HuH-7.5 (cell line): Measurements from ENCODE around the gene C11orf98.
A peak's percentile ranks its signal among the peaks of the same experiment; 100 is the strongest.
"Not testable (repeated sequence)": the region's sequence is repeated elsewhere in the genome, so short reads cannot be mapped to it uniquely, and the experiment has no call there.

Experiments
- DNase-seq: peaks from one replicate; pipeline ENCODE4 v3.0.0; 2011; ENCODE audit warnings: low spot score

C11orf98 gene

GRCh38 chr11:62665075-62665598, at the start of gene C11orf98, which contains the start of gene CSKMT:
C11orf98 (minus strand) TSS chr11:62665210; CDS start chr11:62665169, 41 bp downstream.
CSKMT (plus strand) TSS chr11:62665312; CDS start chr11:62665880, 568 bp downstream.
- peak; percentile 95 for DNase-seq

GRCh38 chr11:62713343-62713742, 48.3 kb upstream of the C11orf98 start:
- DNase-seq: no peak

- no peak for DNase-seq
Measured at GRCh38 chr11:62712861-62713260, 47.9 kb upstream of the C11orf98 start.

- DNase-seq: no peak
Measured at GRCh38 chr11:62712276-62712812, 47.3 kb upstream of the C11orf98 start.

GRCh38 chr11:62710001-62710345, 45.0 kb upstream of the C11orf98 start:
- DNase-seq: no peak

DNA sequence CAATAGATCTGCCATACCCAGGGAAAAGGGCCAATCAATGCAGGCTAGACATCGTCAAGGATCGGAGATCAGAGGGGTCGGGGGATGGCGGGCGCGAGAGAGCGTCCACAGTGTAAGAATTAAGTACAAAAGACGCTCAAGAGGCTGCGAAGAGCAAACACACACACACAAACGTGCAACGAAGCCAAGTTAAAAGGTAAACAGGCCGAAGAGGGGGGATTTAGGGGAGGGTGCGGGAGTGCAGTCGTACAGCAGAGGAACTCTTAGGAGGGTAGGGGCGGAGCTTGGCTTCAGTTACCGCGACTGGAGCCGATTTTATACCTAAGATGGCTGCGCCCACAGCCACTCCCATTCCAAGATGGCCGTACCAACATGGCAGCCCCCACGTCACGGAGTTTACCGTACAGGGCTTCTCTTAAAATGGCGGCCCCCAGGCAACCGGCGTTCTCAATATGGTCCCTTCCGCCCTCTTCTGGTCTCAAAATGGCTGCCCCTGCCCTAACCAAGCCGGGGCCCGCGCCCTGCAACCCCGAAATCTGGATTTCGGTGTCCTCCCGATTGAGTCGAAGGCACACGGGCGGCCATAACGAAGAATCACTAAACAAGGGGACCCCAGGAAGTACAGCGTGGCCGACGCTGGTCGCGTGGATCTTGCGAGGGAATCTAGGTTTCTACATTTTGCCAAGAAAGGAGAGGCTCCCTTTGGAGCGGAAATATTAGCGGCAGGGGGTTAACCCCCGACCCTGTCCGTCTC, 44.4 kb upstream of the C11orf98 start:
- DNase-seq: no peak

- no peak for DNase-seq
Measured at GRCh38 chr11:62708793-62709192, 43.8 kb upstream of the C11orf98 start.

GRCh38 chr11:62708392-62708791, 43.4 kb upstream of the C11orf98 start:
- DNase-seq: no peak

GRCh38 chr11:62707277-62707861, 42.4 kb upstream of the C11orf98 start, which contains the start of the genes BSCL2 and GNG3:
BSCL2 (minus strand) TSS chr11:62707424; CDS start chr11:62707195, 229 bp downstream.
GNG3 (plus strand) TSS chr11:62707676; CDS start chr11:62708296, 620 bp downstream.
- no peak for DNase-seq

DNA sequence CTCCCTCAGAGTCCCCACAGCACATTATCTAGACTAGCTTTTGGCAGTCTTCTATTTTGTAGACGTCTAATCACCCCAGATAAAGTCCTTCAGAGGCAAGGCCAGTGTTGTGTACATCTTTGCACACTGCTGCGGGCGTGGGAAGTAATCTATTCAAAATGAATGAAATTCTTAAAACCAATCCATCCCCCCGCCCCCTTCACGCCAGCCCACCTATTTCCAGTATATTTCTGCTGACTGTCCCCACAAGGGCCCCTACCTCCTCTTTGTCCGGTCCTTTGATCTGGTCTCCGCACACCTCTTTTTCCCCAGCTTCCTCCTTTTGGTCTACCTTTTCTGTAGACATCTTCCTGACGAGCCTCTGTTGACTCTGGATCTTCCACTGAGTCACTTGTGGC, 41.8 kb upstream of the C11orf98 start:
- DNase-seq: no peak

DNA sequence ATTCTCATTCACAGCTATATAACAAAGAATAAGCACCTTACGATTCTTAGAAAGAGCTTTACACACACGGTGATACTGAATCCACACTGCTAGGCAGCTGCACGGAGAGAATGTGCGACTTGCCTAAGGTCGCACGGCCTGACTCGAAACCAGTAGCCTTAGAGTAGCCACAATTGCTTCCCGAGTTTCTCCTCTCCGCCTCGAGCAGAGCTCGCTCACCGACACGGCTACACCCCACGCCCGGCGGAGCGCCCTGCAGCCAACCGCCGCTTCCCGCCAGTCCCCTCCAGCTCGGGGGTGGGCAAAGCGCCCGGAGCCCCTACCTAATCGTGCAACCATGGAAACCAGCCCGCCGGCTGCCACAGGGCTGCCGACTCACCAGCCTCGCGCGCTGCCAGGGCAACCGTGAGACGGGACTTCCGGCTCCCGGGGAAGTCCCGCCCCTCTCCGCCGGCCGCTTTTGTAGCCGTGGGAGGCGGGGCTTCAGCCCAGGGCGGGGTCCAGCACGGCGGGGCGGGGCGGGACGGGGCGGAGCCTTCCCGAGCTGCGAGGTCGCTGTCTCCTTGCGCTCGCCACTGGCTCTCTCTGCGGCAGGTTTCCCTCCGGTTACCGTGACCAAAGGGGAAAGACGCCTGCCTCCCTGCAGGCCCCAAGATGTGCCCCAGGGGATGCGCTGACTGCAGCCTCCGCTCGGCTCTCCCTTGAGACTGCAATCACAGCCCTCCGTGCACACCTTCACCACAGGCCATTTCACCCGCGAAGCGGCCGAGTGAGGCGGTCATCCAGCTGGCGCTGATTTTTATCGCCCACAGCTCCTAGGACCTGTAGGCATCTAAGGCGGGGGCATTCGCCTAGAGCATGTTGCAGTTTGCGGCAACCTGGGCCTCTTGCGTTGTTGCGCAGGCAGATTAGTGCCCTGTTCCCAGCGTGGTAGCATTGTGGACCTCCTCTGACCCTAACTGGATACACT, 41.2 kb upstream of the C11orf98 start:
- peak; percentile 90 for DNase-seq

GRCh38 chr11:62705413-62705812, 40.4 kb upstream of the C11orf98 start:
- DNase-seq: no peak

- DNase-seq: not testable (repeated sequence)
Measured at GRCh38 chr11:62703921-62704320, 38.9 kb upstream of the C11orf98 start.

- DNase-seq: no peak
Measured at GRCh38 chr11:62702246-62702645, 37.2 kb upstream of the C11orf98 start.

- peak; percentile 89 for DNase-seq
Measured at GRCh38 chr11:62694455-62695167, 29.6 kb upstream of the C11orf98 start.

- DNase-seq: not testable (repeated sequence)
Measured at GRCh38 chr11:62693624-62694023, 28.6 kb upstream of the C11orf98 start.

- DNase-seq: no peak
Measured at GRCh38 chr11:62689421-62690183, 24.6 kb upstream of the C11orf98 start, which contains the start of gene LRRN4CL. LRRN4CL (minus strand) TSS chr11:62689530; CDS start chr11:62688508, 1,022 bp downstream.

DNA sequence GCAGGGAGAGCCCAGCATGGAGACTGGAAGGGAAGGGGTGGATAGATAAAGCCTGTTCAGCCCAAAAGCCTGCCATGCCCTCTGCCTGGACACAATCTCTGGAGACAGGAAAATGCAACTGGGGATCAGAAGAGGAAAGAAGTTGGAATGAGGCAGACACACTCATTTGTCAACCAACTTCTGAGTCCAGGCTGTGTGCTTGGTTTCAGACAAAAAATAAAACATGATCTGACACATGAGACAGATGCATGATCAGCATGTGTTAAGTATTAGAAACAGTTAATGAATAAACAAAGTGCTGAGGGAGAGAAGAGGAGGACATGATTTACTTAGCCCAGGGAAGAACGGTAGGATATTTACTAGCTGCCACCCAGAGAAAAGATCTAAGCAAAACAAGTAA, 23.5 kb upstream of the C11orf98 start:
- no peak for DNase-seq

- no peak for DNase-seq
Measured at GRCh38 chr11:62687508-62688396, 22.7 kb upstream of the C11orf98 start.
